ENCODE data around the gene SLC26A1.

SLC26A1 gene

GRCh38 chr4:968221-968620 is 25.0 kb downstream of the SLC26A1 start:
- DNase-seq (ENCODE audit: low spot score): no peak
- in situ Hi-C loops (cut with MboI; ENCODE audit: low pct_unique_long_range_greater_than_20kb, low sequenced_read_pairs, unreplicated experiment): no loop called here
- no peak for TF ChIP-seq CTCF (IDR thresholded peaks at IDR 0.05; ENCODE audit: extremely low read depth, insufficient read depth, missing control alignments)

DNA sequence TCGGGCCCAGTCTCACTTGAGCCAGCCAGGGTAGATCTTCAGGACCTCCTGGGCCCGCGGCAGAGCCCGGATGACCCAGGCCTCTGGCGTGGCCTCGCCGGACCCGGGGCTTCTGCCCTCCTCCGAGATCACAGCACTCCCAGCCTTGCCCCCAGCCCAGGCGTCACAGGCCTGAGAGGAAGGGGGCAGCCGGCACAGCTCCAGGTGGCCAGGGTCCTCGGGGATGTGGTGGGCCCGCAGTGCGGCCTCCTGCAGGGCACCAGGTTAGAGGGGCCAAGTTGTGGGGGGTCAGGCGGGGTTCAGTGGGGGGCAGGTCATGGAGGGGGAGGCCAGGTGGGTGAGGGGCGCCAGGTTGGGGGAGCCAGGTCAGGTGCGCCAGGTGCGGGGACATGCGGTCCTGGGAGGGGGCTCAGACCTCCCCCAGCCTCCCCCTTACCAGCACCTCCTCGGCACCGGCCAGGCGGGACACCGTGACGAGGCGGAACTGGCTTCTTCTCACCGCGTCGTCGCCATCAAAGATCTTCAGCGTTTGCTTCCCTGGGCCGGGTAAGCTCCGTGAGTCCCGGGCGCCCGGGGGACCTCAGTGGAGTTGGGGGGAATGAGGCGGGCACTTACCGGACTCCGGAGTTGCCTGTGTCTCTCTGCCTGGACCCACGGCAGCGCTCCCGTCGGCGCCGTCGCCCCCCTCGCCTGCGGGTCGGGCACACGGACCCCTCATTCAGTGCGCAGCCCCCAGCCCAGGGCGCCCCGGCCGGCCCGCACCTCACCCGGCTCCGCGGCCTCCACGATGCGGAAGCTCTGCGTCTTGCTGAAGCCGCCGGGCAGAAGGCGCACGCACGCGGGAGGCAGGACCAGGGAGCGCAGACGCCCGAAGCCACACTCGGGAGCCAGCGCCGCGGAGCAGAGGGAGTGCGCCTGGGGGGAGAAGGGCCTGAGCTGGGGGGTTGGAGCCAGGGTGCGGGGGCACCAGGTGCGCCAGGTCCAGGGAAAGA is 25.8 kb downstream of the SLC26A1 start:
- in situ Hi-C loops (cut with MboI; ENCODE audit: low pct_unique_long_range_greater_than_20kb, low sequenced_read_pairs, unreplicated experiment): no loop called here
- no peak for DNase-seq (ENCODE audit: low spot score)
- TF ChIP-seq CTCF (IDR thresholded peaks at IDR 0.05; ENCODE audit: extremely low read depth, insufficient read depth, missing control alignments): no peak

GRCh38 chr4:966266-967112 is 26.7 kb downstream of the SLC26A1 start:
- TF ChIP-seq CTCF (IDR thresholded peaks at IDR 0.05; ENCODE audit: extremely low read depth, insufficient read depth, missing control alignments): no peak
- in situ Hi-C loops (cut with MboI; ENCODE audit: low pct_unique_long_range_greater_than_20kb, low sequenced_read_pairs, unreplicated experiment): no loop called here
- DNase-seq (ENCODE audit: low spot score): no peak

- no peak for DNase-seq (ENCODE audit: low spot score)
- TF ChIP-seq CTCF (IDR thresholded peaks at IDR 0.05; ENCODE audit: extremely low read depth, insufficient read depth, missing control alignments): no peak
- in situ Hi-C loops (cut with MboI; ENCODE audit: low pct_unique_long_range_greater_than_20kb, low sequenced_read_pairs, unreplicated experiment): no loop called here
Measured at GRCh38 chr4:965766-966134, 27.5 kb downstream of the SLC26A1 start.

GRCh38 chr4:965048-965765 is 28.0 kb downstream of the SLC26A1 start:
- in situ Hi-C loops (cut with MboI; ENCODE audit: low pct_unique_long_range_greater_than_20kb, low sequenced_read_pairs, unreplicated experiment): no loop called here
- no peak for DNase-seq (ENCODE audit: low spot score)
- no peak for TF ChIP-seq CTCF (IDR thresholded peaks at IDR 0.05; ENCODE audit: extremely low read depth, insufficient read depth, missing control alignments)
